Epithelial cell of proximal tubule (primary cell): Measurements from ENCODE around the gene MEG3. TPM values are rescaled to one million over a fixed set of nuclear protein-coding genes. Genes with fewer than 3 reads are reported as not detected.
A peak's percentile ranks its signal among the peaks of the same experiment; 100 is the strongest.

ENCODE experiments used
- DNase-seq: peaks from one replicate; pipeline ENCODE4 v3.0.0-alpha.2; 2011; ENCODE audit warnings: low read depth
- H3K4me3 ChIP-seq: 2 replicates; pipeline ENCODE4 v1.5.1; 2011; ENCODE audit warnings: low read depth, mild to moderate bottlenecking, low read length
- CTCF ChIP-seq: conservative IDR thresholded peaks from 2 replicates; pipeline ENCODE4 v1.5.1; 2012; ENCODE audit warnings: low read depth, mild to moderate bottlenecking, low read length
- total RNA-seq: library from RNA; depleted of rRNA; stranded (reverse); fragments of >200 nt; gene quantifications from 2 replicates; pipeline ENCODE4 v1.2.3, GENCODE V29; 2015

Gene MEG3
- total RNA-seq, 1 donor from 2014 or later = 26.0 TPM

- no peak for TF ChIP-seq CTCF
- DNase-seq = no peak
- no peak overlapping the region for H3K4me3 ChIP-seq
These were observed 6.0 kb upstream of the MEG3 start for GRCh38 chr14:100819829-100820475.

- DNase-seq = no peak
- no peak for TF ChIP-seq CTCF
- H3K4me3 ChIP-seq = no peak overlapping the region
These were observed 5.0 kb upstream of the MEG3 start for GRCh38 chr14:100820957-100821356.

- DNase-seq = peak; percentile 2
- TF ChIP-seq CTCF = no peak
- no peak overlapping the region for H3K4me3 ChIP-seq
These were observed 3.9 kb upstream of the MEG3 start for GRCh38 chr14:100822013-100822412.

- DNase-seq = no peak
- no peak for TF ChIP-seq CTCF
These were observed 3.2 kb upstream of the MEG3 start for GRCh38 chr14:100822532-100823296.

GRCh38 chr14:100823413-100824080 is 2.4 kb upstream of the MEG3 start:
- no peak overlapping the region for H3K4me3 ChIP-seq
- no peak for DNase-seq
- TF ChIP-seq CTCF = no peak

More at GRCh38 chr14:100822532-100823296, 3.2 kb upstream of the MEG3 start:
- no peak overlapping the region for H3K4me3 ChIP-seq

- no peak overlapping the region for H3K4me3 ChIP-seq
- TF ChIP-seq CTCF = no peak
- no peak for DNase-seq
These were observed 1.8 kb upstream of the MEG3 start for GRCh38 chr14:100824091-100824551.
